ENCODE measurements around the gene EHD4.

The EHD4 gene

GRCh38 chr15:41876689-41877088, 95.7 kb downstream of the EHD4 start:
- TF ChIP-seq GLIS2 (tag by site-specific recombination; IDR thresholded peaks at IDR 0.05), result no peak
- no peak for TF ChIP-seq ZNF10 (tag by site-specific recombination; IDR thresholded peaks at IDR 0.05)
- no peak for TF ChIP-seq ZNF792 (tag by site-specific recombination; IDR thresholded peaks at IDR 0.05)
- TF ChIP-seq, protein P1, sequence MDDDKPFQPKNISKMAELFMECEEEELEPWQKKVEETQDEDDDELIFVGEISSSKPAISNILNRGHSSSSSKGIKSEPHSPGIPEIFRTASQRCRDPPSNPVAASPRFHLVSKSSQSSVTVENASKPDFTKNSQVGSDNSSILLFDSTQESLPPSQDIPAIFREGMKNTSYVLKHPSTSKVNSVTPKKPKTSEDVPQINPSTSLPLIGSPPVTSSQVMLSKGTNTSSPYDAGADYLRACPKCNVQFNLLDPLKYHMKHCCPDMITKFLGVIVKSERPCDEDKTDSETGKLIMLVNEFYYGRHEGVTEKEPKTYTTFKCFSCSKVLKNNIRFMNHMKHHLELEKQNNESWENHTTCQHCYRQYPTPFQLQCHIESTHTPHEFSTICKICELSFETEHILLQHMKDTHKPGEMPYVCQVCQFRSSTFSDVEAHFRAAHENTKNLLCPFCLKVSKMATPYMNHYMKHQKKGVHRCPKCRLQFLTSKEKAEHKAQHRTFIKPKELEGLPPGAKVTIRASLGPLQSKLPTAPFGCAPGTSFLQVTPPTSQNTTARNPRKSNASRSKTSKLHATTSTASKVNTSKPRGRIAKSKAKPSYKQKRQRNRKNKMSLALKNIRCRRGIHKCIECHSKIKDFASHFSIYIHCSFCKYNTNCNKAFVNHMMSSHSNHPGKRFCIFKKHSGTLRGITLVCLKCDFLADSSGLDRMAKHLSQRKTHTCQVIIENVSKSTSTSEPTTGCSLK (tag by site-specific recombination; IDR thresholded peaks at IDR 0.05), result no peak
- no peak for TF ChIP-seq ZNF157 (tag by site-specific recombination; IDR thresholded peaks at IDR 0.05)
- TF ChIP-seq ZNF202 (tag by site-specific recombination; IDR thresholded peaks at IDR 0.05; ENCODE audit: borderline replicate concordance), result no peak
- TF ChIP-seq KLF17 (tag by site-specific recombination; IDR thresholded peaks at IDR 0.05), result no peak
- TF ChIP-seq ZNF146 (tag by site-specific recombination; IDR thresholded peaks at IDR 0.05), result no peak
- no peak for TF ChIP-seq ZNF366 (tag by site-specific recombination; conservative IDR thresholded peaks at IDR 0.05)
- no peak for TF ChIP-seq ZBTB7A (tag by site-specific recombination; IDR thresholded peaks at IDR 0.05; ENCODE audit: low read depth)
- TF ChIP-seq MZF1 (tag by site-specific recombination; IDR thresholded peaks at IDR 0.05; ENCODE audit: borderline replicate concordance), result no peak
- no peak for TF ChIP-seq RBAK (tag by site-specific recombination; IDR thresholded peaks at IDR 0.05)
- TF ChIP-seq, protein P2, sequence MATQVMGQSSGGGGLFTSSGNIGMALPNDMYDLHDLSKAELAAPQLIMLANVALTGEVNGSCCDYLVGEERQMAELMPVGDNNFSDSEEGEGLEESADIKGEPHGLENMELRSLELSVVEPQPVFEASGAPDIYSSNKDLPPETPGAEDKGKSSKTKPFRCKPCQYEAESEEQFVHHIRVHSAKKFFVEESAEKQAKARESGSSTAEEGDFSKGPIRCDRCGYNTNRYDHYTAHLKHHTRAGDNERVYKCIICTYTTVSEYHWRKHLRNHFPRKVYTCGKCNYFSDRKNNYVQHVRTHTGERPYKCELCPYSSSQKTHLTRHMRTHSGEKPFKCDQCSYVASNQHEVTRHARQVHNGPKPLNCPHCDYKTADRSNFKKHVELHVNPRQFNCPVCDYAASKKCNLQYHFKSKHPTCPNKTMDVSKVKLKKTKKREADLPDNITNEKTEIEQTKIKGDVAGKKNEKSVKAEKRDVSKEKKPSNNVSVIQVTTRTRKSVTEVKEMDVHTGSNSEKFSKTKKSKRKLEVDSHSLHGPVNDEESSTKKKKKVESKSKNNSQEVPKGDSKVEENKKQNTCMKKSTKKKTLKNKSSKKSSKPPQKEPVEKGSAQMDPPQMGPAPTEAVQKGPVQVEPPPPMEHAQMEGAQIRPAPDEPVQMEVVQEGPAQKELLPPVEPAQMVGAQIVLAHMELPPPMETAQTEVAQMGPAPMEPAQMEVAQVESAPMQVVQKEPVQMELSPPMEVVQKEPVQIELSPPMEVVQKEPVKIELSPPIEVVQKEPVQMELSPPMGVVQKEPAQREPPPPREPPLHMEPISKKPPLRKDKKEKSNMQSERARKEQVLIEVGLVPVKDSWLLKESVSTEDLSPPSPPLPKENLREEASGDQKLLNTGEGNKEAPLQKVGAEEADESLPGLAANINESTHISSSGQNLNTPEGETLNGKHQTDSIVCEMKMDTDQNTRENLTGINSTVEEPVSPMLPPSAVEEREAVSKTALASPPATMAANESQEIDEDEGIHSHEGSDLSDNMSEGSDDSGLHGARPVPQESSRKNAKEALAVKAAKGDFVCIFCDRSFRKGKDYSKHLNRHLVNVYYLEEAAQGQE (tag by site-specific recombination; IDR thresholded peaks at IDR 0.05), result no peak
- no peak for TF ChIP-seq ZNF701 (tag by site-specific recombination; IDR thresholded peaks at IDR 0.05)
- no peak for TF ChIP-seq ZNF654 (tag by site-specific recombination; IDR thresholded peaks at IDR 0.05; ENCODE audit: low read depth)
- H3K27ac ChIP-seq (ENCODE audit: extremely low read depth, low read depth, low read length), result no peak overlapping the region
- H3K36me3 ChIP-seq (ENCODE audit: control insufficient read depth in 2 of 2, insufficient read depth in 1 of 2, low read length in 2 of 2), result no peaks in the 10 kb centered on the region
- ChIA-PET CTCF (interaction anchor here (1.4 kb wide), 1 partner anchor 28 kb away, joined by 4 read pairs; no protein-coding TSS in a partner anchor), POLR2A (no interaction called here)
- no peaks in the 10 kb centered on the region for H3K4me1 ChIP-seq (ENCODE audit: control insufficient read depth, insufficient read depth, low read length)
- no peak overlapping the region for H3K4me3 ChIP-seq (ENCODE audit: low read depth, low read length)
- no peaks in the 10 kb centered on the region for H3K9me3 ChIP-seq (ENCODE audit: control insufficient read depth, insufficient read depth, low read depth, low read length)

DNA sequence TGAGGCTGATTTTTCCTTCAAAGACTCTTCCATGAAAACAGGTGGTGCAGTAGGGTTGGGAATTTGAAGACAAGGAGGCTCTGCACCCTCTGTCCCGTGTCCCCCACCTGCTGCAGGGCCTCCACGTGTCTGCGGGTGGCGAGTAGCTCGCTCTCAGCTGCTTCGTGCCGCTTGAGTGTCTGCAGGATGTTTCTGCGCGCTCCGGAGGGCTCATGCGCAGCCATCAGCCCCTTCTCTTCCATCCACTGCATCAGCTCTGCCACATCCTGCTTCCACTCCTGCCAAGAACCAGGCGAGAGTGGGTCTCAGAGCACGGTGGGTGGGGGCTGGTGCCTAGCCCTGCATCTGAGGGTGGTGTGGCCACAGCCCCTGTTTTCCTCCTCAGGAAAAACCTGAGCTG, 96.3 kb downstream of the EHD4 start:
- ChIA-PET CTCF (interaction anchor here (1.4 kb wide), 1 partner anchor 29 kb away, joined by 4 read pairs; no protein-coding TSS in a partner anchor), POLR2A (no interaction called here)
- H3K4me1 ChIP-seq (ENCODE audit: control insufficient read depth, insufficient read depth, low read length), result no peaks in the 10 kb centered on the region
- TF ChIP-seq ZNF624 (tag by site-specific recombination; IDR thresholded peaks at IDR 0.05), result no peak
- 0 out of 2 replicates have a peak, but pooled peaks have one; percentile 9 for TF ChIP-seq ZNF600 (tag by site-specific recombination; IDR thresholded peaks at IDR 0.05)
- H3K36me3 ChIP-seq (ENCODE audit: control insufficient read depth in 2 of 2, insufficient read depth in 1 of 2, low read length in 2 of 2), result no peaks in the 10 kb centered on the region
- no peaks in the 10 kb centered on the region for H3K9me3 ChIP-seq (ENCODE audit: control insufficient read depth, insufficient read depth, low read depth, low read length)
- H3K4me3 ChIP-seq (ENCODE audit: low read depth, low read length), result no peak overlapping the region
- H3K27ac ChIP-seq (ENCODE audit: extremely low read depth, low read depth, low read length), result no peak overlapping the region

Data from HEK293 (cell line).